Fibroblast of mammary gland (primary cell): ENCODE measurements around the gene IQCK.

Source experiments
- DNase-seq: peaks from one replicate; pipeline ENCODE4 v3.0.0-alpha.2; 2010; ENCODE audit warnings: low read depth
- H3K4me3 ChIP-seq: 2 replicates; pipeline ENCODE4 v1.5.1; 2011; ENCODE audit warnings: low read depth, mild to moderate bottlenecking, low read length, moderate library complexity; ENCODE audit not compliant: control insufficient read depth
- CTCF ChIP-seq: conservative IDR thresholded peaks from 2 replicates; pipeline ENCODE4 v1.5.1; 2011; ENCODE audit warnings: low read depth, low read length, inconsistent platforms; ENCODE audit not compliant: control insufficient read depth, insufficient read depth

Gene IQCK

GRCh38 chr16:19868421-19868820, 150.3 kb downstream of the IQCK start:
- H3K4me3 ChIP-seq, result no peak overlapping the region
- TF ChIP-seq CTCF, result no peak
- DNase-seq, result no peak

GRCh38 chr16:19871721-19872120, 153.7 kb downstream of the IQCK start:
- no peak for DNase-seq
- TF ChIP-seq CTCF, result no peak
- no peak overlapping the region for H3K4me3 ChIP-seq

GRCh38 chr16:19872179-19872863, 154.2 kb downstream of the IQCK start:
- H3K4me3 ChIP-seq, result no peak overlapping the region
- DNase-seq, result no peak
- no peak for TF ChIP-seq CTCF

GRCh38 chr16:19872935-19873334, 154.9 kb downstream of the IQCK start:
- no peak for TF ChIP-seq CTCF
- DNase-seq, result no peak
- no peak overlapping the region for H3K4me3 ChIP-seq

- TF ChIP-seq CTCF, result no peak
- no peak for DNase-seq
- H3K4me3 ChIP-seq, result no peak overlapping the region
Measured at GRCh38 chr16:19874026-19874425, 156.0 kb downstream of the IQCK start.

- no peak for TF ChIP-seq CTCF
- H3K4me3 ChIP-seq, result no peak overlapping the region
- no peak for DNase-seq
Measured at GRCh38 chr16:19874851-19875546, 156.9 kb downstream of the IQCK start.
